Activated CD4-positive, alpha-beta T cell treated with anti-CD3 and anti-CD28 coated beads for 4 hours (primary cell): Measurements from ENCODE around the gene HIGD1C.
"Not testable (repeated sequence)": the region's sequence is repeated elsewhere in the genome, so short reads cannot be mapped to it uniquely, and the experiment has no call there.

ENCODE experiments used
- DNase-seq, 2 donors: peaks; one replicate each; pipeline ENCODE4 v3.0.0-alpha.2; 2020

HIGD1C gene

DNA sequence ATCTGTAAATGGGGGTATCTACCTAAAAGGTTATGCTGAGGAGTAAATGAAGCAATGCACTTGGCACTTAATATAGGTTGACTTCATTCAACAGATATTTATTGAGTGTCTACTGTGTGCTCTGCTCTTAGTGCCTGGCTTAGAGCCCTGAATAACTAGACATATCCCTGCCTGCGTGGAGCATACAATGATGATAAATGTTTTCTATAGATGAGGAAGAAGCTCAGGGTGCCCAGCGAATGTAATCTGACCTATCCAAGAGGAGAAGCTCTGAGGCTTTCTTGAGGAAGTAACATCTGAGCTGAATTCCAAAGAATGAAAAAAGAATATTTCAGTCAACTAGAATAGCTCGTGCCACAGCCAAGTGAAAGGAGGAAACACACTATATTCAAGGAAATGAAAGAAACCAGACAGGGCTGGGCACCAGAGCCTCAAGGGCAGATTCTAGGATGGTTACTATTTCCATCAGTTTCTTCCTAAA is 17.9 kb upstream of the HIGD1C start:
- DNase-seq, result no peak

DNA sequence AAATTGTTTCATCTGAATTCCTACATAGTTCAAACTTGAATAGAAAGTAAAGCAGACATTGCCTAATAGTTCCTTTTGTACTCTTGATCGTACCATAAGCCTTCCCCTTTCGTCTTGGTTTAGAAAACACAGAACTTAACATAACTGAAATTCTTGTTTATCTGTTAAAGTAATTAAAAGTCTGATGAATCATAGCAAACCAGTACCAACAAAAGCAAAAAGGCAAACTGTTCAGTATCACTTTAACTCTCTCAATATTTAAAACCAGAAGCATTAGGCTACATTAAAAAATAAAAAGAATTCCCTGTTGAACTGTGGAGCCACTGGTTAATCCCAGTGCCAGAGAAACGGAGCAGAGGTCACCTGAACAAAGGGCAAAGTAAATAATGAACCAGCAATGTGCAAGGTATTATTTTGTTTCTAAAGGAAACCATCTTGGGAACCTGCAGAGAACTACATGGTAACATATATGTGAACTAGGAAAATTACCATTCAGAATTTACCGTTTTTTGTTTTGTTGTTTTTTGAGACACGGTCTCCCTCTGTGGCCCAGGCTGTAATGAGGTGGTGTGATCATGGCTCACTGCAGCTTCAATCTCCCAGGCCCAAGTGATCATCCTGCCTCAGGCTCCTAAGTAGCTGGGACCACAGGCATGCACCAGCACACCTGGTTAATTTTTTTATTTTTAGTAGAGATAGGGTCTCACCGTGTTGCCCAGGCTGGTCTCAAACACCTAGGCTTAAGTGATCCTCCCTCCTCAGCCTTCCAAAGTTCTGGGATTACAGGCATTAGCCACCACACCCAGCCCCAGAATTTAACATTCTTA is 17.1 kb upstream of the HIGD1C start:
- no peak for DNase-seq

DNA sequence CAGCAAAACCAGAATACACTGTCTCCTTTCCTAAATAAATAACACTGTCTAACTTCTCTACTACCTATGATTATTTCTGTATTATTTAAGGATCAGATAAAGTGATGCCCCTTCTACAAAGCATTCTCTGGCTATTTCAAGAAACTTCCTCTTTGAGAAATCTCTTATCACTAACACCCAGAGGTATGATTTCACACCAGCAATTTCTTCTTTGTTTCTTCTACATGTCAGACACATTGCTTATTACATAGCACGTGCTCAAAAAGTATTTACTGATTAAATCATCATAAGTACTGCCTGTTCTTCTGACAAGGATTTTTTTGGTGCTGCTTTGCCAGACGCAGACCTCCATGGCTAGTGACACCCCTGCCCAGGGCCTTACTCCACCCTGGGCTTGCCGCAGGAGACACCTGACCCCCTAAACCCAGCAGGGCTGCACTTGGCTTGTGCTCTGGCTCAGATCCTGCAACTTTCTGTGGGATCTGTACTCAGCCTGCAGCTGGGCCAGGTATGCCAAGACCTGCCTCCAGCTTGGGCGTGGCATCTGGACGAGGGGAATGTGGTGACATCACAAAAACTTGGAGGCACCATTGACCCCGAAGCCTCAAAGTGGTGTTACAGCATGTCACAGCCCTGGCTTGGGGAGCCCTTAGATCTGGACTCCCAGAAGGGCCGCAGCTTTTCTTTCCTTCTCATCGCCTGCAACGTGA is 15.4 kb upstream of the HIGD1C start:
- no peak for DNase-seq

DNA sequence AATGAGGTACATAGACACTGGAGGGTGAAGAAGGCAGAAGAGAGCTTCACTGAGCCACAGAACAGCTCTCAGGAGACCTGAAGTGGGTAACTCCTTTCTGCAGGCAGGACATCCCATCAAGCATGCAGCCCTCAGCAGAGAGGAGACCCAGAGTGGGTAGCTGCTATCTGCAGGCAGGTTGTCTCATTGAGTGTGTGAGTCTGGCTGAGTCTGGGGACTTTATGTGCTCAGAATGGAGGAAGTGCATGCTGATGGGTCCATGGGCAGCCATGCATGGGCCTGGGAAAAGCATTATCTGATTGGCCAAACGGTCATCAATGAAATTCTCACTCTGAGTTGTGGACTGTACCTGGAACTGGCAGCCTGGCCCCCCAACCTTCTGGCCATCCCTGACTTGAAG is 14.7 kb upstream of the HIGD1C start:
- DNase-seq, result no peak

DNA sequence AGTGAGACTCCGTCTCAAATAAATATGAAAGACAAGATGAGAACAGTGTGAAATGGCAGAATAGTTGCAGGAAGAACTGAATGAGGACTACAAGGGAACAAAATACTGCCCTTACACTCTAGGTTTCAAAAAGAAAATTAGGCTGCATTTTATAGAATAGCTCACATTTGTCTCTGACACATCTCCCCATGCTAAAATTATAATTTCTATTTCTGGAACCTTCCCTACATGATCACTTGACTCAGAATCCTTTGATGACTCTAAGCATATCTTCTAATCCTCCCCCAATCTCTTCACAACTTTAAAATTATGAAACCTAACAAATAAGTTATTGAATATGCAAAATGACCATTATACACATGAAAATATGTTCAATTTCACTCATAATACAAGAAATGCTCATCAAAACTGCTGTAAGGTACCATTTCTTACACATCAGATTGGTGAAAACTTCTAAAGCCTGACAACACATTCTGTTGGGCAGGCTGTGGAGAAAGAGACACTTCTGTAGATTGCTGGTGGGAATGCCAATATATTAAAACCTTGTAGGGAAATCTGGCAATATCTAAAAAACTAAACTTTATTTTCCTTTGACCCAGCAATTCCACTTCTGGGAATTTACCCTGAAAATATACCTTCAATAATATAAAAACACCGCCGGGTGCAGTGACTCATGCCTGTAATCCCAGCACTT is 4.3 kb upstream of the HIGD1C start:
- no peak for DNase-seq

DNA sequence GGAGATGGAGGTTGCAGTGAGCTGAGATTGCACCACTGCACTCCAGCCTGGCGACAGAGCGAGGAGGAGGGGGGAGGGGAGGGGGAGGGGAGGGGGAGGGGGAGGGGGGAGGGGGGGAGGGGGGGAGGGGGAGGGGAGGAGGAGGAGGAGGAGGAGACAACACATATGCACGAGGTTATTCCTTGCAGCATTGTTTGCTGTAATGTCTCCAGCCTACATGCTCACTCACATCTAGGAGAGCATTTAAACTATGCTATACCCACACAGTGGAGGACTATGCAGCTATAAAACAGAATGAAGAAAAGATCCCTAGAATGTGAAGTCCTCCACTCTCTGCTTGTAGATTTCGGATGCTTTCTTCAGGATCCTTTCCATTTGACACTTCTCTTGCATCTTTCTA is 3.5 kb upstream of the HIGD1C start:
- DNase-seq, result no peak

DNA sequence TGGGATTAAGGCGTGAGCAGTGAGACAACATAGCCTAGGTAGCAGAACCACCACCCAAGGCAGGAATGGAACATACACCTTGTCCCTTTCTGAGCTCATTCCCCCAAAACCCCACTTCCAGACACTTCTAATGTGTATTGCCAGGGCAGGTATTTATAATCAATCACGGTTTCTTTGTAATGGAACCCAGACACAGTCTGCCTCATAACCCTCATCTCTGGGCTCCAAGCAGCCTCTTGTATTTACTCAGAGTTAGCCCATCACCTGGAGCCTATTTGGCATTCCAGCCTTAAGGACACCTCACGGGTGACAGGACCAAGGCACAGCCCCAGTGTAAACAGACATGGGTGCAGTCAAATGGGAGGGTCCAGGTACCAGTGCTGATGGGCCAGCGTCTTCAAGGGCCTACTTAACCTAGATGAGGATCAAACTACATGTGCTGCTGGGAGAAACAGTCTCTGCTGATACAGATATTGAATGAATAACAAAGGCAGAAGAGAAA is 2.5 kb upstream of the HIGD1C start:
- DNase-seq, result no peak

DNA sequence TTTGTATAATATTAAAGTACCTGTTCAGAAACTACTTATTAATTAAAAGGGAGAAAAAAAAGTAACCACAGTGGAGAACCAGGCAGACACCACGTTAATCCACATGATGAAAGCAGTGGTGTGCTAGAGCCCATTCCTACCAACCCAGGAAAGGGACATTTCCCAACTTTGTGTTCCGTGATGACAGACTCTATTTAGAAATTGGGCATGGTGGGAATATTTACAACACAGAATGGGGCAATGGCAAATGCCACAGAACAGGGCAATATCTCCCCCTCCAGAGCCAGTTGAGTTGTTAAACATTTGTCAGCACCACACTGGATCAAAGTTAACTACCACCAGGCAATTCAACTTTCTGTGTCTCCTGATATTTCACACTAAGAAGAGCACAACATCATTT is 1.2 kb upstream of the HIGD1C start:
- no peak for DNase-seq

DNA sequence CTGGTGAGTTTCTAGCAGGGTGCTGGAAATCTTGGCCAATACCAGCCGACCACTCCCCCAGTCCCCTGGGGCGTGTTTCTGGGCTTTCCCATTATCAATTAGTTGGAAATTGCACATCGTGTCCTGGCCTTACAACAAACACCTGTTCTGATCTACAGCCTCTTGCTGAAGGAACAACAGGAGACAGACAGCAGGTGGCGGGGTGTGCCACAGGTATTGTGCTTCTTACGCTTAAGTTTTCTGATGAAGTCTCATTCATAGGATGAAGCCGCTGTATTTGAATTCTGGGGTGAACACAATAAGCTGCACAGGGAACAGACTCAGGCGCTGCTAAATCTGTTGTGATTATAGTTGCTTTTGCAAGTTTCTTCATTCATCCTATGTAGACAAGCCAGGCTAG is 703 bp downstream of the HIGD1C start:
- DNase-seq, result no peak

DNA sequence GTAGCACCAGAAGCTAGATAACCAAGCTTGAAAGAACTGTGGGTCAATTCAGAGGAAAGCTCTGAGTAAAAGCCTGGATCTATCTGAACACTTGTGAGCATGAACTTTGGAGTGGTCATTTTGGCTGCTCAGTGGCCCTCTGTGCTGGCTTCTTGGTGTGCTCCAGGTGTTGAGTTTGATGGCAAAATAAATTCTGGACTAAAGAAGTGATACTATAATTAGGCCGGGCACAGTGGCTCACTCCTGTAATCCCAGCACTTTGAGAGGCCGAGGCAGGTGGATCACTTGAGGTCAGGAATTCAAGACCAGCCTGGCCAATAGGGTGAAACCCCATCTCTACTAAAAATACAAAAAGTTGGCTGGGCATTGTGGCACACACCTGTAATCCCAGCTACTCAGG is 2.4 kb downstream of the HIGD1C start:
- DNase-seq, result not testable (repeated sequence)

DNA sequence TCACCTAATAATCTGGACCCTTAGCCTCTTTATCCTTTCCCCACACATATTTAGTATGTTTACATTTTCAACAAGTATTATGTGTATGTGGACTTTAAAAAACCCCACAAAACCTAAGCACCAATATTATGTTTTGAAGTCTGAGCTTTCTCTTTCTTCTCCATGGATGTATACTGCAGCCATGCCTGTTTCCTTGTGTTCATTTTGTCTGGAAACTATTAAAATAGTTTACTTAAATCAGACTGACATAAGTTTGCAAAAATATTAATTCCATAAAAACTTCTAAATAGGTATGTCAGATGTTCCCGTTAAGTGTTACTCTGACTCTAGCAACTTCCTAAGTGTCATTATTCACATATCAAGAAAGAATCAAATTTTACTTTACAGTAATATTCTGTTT is 2.9 kb downstream of the HIGD1C start:
- no peak for DNase-seq

DNA sequence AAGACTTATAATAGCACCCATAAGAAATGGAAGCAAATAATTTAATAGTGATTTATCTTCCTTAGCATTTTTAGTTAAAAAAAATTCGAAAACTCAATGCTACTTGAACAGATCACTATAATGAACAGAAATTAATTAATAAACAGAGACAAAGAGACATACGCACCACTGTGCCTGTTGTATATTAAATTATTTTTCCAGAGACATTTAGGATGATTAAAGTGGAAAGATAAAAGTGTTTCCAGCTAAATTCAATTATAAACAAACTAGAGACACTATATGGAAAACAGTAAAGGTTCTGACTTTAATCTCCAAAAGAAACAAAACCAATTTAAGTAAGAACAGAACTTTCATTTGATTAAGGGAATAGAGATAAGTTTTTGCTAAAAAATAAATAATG is 3.4 kb downstream of the HIGD1C start:
- DNase-seq, result no peak

DNA sequence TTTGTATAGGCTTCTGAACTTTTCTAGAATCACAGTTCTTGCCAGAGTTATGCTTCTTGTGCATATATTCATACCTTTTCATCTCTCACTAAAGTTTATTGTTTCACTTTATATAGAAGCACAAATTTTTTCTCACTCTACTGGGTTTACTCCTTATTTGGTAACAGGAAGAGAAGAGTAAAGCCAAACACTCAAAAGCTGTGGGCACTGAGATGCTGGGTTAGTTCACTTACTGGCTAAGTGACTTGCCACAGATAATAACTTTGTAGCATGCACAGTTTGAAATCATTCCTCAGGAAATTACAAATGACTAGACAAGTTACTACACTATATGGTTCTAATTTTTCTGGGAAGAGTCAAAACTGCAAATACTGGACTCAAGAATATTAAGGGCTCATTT is 7.8 kb downstream of the HIGD1C start:
- DNase-seq, result no peak

DNA sequence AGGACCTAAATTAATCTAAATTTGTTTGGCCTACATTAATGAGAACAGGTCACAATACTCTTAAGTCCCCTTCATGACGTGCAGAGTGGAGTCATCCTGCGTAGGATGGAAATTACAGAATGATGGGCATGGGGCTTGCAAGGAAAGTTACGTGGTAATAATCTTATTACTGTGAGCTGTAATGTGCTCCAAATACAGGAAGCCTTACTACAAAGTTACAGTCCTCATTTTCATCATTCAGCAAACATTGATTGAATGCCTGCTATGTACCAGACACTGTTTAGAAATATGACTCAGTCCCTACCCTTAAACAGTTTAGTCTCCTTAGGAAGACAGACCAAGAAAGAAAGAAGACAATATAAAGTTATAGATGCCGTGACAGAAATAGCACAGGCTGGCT is 9.4 kb downstream of the HIGD1C start:
- no peak for DNase-seq

DNA sequence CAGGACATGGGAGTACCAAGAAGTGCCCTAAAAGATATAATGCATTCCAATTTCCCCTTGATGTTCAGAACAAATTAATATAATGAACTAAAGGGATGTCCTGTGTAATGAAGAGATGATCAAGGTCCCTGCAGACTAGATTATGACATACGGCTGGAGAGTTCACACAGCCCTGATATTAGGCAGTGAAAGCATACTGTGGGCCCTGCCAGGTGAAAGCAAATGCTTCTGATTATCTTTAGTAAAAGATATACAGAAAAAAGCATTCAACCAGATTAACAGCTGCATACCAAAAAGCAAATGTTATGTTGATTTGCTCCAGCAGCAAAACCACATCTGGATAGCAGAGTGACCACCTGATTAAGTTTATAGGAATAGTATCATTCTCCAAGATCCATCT is 12.1 kb downstream of the HIGD1C start:
- no peak for DNase-seq

DNA sequence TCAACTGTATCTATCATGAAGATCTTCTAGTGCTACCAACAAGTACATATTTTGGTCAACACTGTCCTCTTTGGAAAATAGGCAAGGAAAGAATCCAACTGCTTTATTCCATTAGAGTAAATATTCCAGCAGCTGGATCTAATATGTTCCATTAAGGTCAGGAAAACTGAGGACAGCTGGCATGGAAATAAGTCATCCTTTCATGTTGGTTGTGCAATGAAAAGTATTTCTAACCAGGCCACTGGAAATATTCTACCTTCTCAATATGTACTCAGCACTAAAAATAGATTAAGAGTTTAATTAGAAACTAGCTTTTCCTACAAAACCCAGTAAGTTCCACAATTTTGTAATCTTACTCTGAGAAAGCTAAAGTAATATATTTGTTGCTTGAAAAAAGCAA is 19.6 kb downstream of the HIGD1C start:
- no peak for DNase-seq

DNA sequence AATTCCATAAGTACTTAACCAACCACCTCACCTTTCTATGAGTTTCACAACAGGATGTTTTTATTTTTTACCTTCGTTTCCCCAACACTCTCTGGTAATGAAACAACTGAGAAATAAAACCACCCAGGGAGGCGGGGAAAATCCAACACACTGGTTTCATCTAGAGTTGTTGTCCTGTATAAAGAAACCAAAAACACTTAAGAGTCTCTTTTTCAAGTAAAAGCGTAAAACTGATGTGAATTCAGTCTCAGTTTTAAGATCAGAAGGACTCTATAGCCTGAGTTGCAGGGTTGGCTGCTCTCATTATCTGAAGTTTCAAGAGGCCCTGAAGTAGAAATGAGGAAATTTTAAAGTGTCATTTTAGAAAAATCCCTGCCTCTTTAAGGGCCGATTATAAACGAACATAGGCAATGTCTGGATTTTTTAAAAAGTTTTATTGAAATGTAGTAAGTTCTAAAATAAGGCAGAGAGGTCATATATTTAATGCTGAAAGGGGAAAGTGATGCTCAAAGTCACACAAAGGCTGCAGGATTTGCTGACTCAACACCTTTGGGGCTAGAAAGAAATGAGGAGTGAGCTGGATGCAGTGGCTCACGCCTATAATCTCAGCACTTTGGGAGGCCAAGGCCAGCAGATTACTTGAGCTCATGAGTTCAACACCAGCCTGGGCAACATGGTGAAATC is 27.2 kb downstream of the HIGD1C start:
- no peak for DNase-seq

DNA sequence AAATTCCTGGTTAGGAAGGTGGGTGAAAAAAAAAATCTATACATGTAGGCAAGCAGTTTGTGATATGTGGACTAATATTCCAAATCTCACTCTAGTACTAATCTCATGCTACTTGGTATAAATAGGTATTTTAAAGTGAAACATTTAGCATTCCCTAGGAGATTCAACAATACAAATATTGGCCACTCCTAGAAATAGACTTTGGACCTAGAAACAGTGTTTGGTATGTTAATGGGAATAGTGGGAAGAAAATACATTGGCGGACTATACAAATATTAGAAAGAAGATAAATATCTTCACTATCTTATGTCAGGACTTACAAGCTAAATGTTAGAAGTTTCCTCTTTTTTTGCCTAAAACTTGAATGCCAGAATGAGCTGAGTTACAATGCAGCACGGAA is 28.2 kb downstream of the HIGD1C start:
- no peak for DNase-seq

DNA sequence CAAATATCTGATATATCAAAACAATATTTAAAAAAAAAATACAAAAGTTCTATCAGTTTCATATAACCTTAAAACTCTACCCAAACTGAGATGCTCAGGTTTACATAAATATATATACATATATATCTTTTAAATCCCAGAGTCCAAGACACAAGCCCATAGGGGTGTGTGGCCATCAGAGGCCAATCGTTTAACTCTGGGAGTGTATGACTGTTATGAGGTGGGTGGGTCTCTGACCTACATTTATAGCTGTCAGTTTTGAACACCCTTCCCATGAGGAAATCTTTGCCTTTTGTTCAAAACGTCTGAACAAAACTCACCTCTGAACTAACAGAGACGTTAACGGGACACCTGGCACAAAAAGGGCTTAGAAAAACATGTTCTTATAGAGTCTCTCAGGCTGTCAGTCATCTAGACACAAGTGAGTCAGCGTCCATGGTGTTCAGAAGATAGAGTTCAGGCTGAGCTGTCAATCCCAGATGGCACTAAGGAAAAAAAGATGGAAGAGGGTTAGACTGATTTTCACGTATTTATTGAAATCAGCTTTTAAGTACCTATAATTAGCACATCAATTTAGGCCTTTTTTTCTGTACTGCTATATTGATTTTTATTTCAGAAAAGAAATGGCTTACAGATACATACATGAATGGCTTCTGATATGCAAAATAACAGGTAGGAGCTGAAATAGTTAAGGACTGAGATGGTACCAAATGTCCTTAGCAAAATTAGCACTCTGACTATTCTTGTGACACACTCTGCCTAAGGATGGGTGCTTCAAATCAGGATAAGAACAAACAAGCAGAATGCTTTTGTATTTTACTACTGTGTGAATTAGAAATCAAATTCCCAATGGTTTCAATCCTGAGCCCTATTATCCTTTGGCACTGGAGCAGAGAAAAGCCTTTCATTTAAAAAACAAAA is 29.2 kb downstream of the HIGD1C start:
- no peak for DNase-seq

DNA sequence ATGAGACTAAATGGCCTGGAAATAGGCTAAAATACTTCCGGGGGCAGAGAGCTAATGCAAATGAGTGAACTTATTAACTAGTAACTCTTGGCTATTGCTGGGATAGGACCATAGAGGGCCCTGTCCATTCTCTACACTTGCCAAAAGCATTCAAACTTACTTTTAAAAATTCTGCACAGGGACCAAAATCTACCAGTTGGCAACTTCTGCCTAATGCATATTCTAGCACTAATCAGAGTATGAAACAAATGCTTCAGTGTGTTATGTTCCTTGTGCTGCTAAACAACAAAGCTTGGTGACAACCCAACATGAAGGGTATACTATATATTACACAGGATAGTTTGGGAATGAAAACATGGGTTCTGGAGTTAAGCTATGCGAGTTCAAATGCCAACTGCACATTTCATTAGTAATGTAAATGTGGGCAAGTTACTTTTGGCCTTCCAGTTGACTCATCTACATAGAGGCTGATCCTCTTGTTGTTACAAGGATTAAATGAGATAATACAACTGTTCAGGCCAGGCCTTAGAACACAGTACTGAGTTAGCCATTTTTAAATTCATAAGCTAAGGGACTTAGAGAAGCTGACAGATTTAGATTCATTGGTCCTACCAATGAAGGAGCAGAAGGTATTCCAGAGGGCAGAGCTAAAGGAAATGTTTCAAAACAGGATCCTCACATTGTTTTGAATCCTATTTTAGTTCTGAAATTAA is 32.4 kb downstream of the HIGD1C start:
- no peak for DNase-seq

DNA sequence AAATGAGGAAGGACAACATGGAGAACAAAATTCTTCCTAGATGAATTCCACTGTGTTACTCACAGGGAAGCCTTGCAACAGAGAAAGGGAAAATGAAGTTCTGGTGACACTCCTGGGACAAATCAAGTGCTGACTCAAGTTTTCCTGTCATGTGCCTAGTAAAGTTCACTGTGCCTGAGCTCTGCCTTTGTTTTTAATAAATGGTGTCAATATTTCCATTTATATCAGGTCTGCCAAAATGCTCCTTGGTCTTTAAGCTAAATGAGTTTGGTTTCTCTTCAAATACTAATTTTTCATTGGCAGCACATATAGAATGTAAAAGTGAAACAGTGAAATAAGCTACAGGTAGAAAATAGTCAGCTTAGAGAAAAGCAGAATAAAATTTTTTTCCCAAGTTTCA is 33.0 kb downstream of the HIGD1C start:
- DNase-seq, result peak in 1 of 2 donors; percentile 14
